Fibroblast of the aortic adventitia (primary cell): ENCODE data around the gene ELOB. TPM values are rescaled to one million over a fixed set of nuclear protein-coding genes. Genes with fewer than 3 reads are reported as not detected.

Experiments
- DNase-seq: peaks from one replicate; pipeline ENCODE4 v3.0.0-alpha.2; 2010; ENCODE audit warnings: low read depth
- H3K4me3 ChIP-seq: 2 replicates; pipeline ENCODE4 v1.5.1; 2011; ENCODE audit warnings: low read depth, mild to moderate bottlenecking, control low read depth, low read length, moderate library complexity
- total RNA-seq: library from RNA; depleted of rRNA; stranded (reverse); fragments of >200 nt; gene quantifications from 2 replicates; pipeline ENCODE4 v1.2.3, GENCODE V29; 2012; ENCODE audit warnings: low replicate concordance
- TF ChIP-seq, protein P1 (sequence below): IDR thresholded peaks from 2 replicates; pipeline ENCODE4 v1.5.1; 2011; ENCODE audit warnings: mild to moderate bottlenecking, low read length, control low read depth, inconsistent platforms; ENCODE audit not compliant: insufficient read depth

The ELOB gene
- total RNA-seq = 37.6 and 316 TPM in 2 replicates

DNA sequence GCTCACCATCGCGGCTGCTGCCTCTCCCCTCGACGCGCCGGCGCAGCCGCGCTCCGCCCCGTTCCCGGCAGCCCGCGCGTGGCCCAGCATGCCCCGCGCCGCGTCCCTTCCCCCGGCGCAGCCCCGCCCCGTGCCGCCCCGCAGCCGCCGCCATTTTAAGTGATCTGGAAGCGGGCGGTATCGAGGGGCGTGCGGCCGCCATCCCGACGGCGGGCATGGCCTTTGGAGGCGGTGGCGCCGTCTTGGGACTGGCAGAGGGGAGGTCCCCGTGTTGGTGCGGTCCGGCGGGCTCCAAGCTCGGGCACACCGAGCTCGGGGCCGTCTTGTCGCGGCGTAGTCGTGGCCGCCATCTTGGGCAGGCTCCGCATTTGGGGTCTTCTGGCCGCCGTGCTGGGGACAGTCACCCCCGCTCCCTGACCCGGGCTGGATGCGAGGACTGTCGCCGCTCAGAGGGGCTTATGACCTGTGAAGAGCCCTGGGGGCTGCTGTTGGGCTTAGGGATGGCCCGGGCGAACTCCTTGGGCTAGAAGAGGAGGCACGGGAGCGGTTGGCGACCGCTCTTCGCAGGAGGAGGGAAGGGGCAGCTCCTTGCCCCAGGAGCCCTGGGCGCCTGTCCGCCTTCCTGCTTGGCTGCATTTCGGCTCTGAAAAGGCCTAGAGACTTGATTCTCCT lies at the start of gene ELOB:
ELOB (minus strand) TSS at position 50 of the 672 bp plus-strand sequence; CDS start at position 9, 41 bp downstream.
- TF ChIP-seq, protein P1, sequence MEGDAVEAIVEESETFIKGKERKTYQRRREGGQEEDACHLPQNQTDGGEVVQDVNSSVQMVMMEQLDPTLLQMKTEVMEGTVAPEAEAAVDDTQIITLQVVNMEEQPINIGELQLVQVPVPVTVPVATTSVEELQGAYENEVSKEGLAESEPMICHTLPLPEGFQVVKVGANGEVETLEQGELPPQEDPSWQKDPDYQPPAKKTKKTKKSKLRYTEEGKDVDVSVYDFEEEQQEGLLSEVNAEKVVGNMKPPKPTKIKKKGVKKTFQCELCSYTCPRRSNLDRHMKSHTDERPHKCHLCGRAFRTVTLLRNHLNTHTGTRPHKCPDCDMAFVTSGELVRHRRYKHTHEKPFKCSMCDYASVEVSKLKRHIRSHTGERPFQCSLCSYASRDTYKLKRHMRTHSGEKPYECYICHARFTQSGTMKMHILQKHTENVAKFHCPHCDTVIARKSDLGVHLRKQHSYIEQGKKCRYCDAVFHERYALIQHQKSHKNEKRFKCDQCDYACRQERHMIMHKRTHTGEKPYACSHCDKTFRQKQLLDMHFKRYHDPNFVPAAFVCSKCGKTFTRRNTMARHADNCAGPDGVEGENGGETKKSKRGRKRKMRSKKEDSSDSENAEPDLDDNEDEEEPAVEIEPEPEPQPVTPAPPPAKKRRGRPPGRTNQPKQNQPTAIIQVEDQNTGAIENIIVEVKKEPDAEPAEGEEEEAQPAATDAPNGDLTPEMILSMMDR = no peak
- peak; percentile 68 for DNase-seq
- H3K4me3 ChIP-seq = peak within 1 kb of the TSS; percentile 95

DNA sequence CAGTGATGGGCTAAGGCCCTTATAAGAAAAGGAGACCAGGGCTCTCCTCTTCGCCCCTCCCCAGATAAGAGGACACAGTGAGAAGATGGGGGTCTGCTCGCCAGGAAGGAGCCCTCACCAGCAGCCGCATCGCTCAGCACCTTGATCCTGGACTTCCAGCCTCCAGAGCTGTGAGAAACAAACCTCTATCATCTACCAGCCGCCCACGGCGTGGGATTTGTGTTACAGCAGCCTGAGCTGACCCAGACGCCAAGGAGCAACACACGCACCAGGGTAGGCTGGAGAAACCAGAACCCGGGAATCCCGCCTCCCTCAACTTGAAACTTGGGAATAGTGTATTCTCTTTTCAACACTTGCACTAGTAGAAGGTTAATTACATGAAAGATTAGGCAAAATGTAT lies 48.8 kb upstream of the ELOB start:
- DNase-seq = no peak
- no peak overlapping the region for H3K4me3 ChIP-seq
- TF ChIP-seq, protein P1 = no peak

DNA sequence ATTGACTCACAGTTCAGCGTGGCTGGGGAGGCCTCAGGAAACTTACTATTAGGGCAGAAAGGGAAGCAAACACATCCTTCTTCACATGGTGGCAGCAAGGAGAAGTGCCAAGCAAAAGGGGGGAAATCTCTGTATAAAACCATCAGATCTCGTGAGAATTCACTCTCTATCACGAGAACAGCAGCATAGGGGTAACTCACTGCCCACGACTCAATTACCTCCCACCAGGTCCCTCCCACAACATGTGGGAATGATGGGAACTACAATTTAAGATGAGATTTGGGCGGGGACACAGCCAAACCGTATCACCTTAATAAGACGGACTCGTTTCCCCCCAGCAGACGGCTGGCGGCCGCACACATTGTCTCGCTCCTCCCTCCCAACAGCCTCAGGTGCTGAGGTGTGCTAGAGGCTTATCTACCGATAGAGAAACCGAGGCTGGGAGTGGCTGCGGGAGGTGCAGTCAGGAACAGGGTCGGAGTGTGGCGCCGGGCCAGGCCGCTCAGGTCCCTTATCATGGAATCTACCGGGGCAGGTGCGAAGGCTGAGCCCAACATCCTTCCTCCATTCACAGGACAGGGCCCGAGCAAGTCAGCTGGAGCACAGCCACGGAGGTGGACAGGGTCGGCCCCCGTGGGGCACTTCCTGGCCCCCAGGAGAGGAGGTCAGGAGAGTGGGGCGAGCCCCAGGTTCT lies 48.1 kb upstream of the ELOB start:
- no peak for DNase-seq

DNA sequence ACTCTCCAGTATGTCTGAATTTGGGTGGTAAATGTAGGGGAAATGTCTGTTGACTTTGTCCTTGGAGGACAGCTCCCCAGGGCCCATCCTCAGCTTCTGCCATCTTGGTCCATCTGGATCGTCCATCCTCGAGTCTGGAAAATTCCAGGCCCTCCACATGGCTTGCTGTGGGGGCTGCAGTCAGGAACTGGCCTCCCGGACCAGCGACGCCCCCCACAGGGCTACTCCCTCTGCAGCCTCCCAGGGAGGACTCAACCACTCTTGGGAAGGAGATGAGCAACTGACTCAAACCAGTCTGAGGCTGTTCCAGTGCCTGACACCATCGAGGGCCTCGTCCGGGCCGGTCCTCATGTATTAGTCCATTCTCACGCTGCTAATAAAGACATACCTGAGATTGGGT lies 47.5 kb upstream of the ELOB start:
- no peak for DNase-seq
- no peak overlapping the region for H3K4me3 ChIP-seq
- TF ChIP-seq, protein P1 = no peak

More for the DNA sequence above, 48.1 kb upstream of the ELOB start:
- TF ChIP-seq, protein P1 = no peak
- no peak overlapping the region for H3K4me3 ChIP-seq

DNA sequence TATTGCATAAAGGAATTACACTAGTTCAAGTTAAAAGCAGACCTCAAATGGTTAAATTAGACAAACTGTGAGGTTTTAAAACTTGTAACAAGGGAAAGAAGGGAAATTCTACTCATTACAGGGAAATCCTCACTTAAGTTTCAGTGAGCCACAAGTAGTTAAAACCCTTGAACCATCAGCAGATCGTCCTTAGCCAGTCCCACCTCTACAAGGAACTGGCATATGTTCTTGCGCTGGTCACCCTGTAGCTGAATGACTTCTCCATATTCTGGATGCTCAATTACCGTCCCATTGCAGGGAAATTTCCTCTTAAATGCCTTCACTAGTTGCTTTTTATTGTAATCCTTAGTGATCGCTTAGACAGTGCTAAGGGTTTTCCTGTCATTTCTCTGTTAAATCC lies 45.4 kb upstream of the ELOB start:
- DNase-seq = no peak
- TF ChIP-seq, protein P1 = no peak
- H3K4me3 ChIP-seq = no peak overlapping the region

DNA sequence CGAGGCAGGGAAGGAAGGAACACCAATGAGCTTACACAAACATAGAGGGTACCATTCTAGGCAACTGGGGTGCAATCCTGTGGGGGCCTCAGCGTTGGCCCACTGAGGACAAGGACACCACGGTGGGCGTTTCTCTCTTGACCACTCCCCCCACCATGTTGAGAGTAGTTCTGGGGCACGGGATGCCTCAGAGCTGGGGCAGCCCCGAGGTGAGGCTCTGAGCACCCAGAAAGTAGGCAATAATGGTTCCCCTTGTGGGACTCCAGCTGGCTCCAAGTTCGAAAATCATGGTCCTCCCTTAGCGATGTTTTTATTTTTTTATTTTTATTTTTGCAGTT lies 45.0 kb upstream of the ELOB start:
- TF ChIP-seq, protein P1 = no peak
- no peak overlapping the region for H3K4me3 ChIP-seq
- no peak for DNase-seq
